ENCODE measurements around the gene RACGAP1. TPM values are rescaled to one million over a fixed set of nuclear protein-coding genes. Genes with fewer than 3 reads are reported as not detected.
A peak's percentile ranks its signal among the peaks of the same experiment; 100 is the strongest.

The RACGAP1 gene
- total RNA-seq, 4 donors from 2014 or later, result 10.5 to 23.7 (median 13.1) TPM

DNA sequence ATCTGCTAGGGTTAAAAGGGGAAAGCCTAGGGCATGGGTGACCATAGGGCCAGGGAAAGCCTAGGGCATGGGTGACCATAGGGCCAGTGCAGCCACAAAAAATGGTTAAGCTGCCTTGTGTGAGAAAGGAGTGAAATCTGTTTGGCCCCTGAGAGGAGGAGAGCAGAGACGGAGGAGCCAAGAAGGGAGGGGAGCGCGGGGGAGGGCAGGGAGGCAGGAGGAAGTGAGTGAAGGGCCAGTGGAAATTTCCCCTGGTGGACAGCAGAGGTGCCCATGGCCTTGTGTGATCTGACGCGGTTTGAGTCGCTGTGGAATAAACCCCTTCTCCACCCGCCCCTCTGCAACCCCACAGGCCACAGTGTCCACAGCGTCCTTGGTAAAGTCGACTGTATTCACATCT lies 53.2 kb downstream of the RACGAP1 start:
- Histone ChIP-seq H3K4me1 (peaks cover 0 to 28% (median 15%) of the 10 kb centered on the region in 3 donors), H3K9me3 (no peaks in the 10 kb centered on the region), H3K4me3 (no peak overlapping the region), H3K27me3 (peaks cover 37% of the 10 kb centered on the region), H3K27ac (no peak overlapping the region), H3K36me3 (no peaks in the 10 kb centered on the region)
- no peak for ATAC-seq
- WGBS, 2 donors (ENCODE audit: low coverage in 1 of 2), result 79 to 81% methylated on average over 7 to 9 of the region's 9 CpGs
- TF ChIP-seq POLR2A (IDR thresholded peaks at IDR 0.05) (no peak), EP300 (IDR thresholded peaks at IDR 0.05) (no peak), POLR2AphosphoS5 (IDR thresholded peaks at IDR 0.05) (no peak)
- TF ChIP-seq, protein P1, sequence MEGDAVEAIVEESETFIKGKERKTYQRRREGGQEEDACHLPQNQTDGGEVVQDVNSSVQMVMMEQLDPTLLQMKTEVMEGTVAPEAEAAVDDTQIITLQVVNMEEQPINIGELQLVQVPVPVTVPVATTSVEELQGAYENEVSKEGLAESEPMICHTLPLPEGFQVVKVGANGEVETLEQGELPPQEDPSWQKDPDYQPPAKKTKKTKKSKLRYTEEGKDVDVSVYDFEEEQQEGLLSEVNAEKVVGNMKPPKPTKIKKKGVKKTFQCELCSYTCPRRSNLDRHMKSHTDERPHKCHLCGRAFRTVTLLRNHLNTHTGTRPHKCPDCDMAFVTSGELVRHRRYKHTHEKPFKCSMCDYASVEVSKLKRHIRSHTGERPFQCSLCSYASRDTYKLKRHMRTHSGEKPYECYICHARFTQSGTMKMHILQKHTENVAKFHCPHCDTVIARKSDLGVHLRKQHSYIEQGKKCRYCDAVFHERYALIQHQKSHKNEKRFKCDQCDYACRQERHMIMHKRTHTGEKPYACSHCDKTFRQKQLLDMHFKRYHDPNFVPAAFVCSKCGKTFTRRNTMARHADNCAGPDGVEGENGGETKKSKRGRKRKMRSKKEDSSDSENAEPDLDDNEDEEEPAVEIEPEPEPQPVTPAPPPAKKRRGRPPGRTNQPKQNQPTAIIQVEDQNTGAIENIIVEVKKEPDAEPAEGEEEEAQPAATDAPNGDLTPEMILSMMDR (IDR thresholded peaks at IDR 0.05), result no peak

DNA sequence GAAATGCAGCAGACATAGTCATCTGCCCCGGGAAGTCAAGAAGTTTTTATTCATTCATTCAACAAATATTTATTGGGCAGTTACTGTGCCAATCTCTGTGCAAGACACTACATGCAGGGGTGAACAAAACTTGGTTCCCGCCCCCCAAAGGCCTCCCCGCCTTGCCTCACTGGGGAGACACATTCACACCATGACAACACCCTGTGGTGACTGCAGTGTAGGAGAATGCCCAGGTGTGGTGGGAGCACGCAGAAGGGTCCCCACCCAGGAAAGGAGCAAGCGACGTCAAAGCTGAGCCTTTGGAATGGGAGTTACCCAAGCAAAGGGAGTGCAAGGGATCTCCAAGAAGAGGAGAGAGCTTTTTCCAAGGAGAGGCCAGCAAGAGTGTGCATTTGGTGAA lies 54.2 kb downstream of the RACGAP1 start:
- peaks cover 0 to 33% (median 16%) of the 10 kb centered on the region in 3 donors for H3K4me1 ChIP-seq
- no peak for TF ChIP-seq EP300 (IDR thresholded peaks at IDR 0.05)
- no peak for TF ChIP-seq POLR2A (IDR thresholded peaks at IDR 0.05)
- no peak for TF ChIP-seq POLR2AphosphoS5 (IDR thresholded peaks at IDR 0.05)
- TF ChIP-seq, protein P1 (IDR thresholded peaks at IDR 0.05), result no peak
- WGBS, 2 donors (ENCODE audit: low coverage in 1 of 2), result 100% methylated on average over 1 of the region's 6 CpGs; no CpG with 5 or more reads in 1 of the 2 donors

DNA sequence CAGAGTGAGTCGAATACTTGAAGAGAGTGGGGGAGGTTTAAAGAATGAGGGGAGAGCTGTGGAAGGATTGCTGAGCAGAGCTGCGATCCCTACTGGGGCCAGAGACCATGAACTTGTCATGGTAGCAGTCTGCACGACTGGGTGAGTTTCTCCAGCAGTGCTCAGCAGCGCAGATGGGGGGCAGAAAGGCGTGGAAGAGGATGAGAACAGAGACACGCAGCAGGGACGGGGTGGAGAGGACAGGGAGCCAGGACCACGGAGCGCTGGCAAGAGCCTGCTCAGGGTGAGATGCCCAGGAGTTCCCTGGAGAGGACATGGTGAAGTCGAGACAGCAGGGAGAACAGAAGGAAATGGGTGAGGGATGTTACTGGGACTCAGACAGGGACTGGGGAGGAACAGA lies 54.6 kb downstream of the RACGAP1 start:
- H3K36me3 ChIP-seq, result no peaks in the 10 kb centered on the region
- H3K9me3 ChIP-seq, result no peaks in the 10 kb centered on the region
- H3K27ac ChIP-seq, result peak overlapping the region in 1 of 4 donors; percentile 33
- no peak for ATAC-seq
- TF ChIP-seq POLR2A (IDR thresholded peaks at IDR 0.05) (no peak), EP300 (IDR thresholded peaks at IDR 0.05) (no peak), POLR2AphosphoS5 (IDR thresholded peaks at IDR 0.05) (no peak)
- TF ChIP-seq, protein P1 (IDR thresholded peaks at IDR 0.05), result no peak
- no peak overlapping the region for H3K4me3 ChIP-seq
- H3K4me1 ChIP-seq, result peaks cover 0 to 31% (median 16%) of the 10 kb centered on the region in 3 donors
- H3K27me3 ChIP-seq, result peaks cover 37% of the 10 kb centered on the region
- 63 to 69% methylated on average over 4 to 10 of the region's 10 CpGs for WGBS, 2 donors (ENCODE audit: low coverage in 1 of 2)

More for the DNA sequence above, 54.2 kb downstream of the RACGAP1 start:
- H3K9me3 ChIP-seq, result no peaks in the 10 kb centered on the region
- H3K36me3 ChIP-seq, result no peaks in the 10 kb centered on the region
- H3K27me3 ChIP-seq, result peaks cover 37% of the 10 kb centered on the region
- no peak for ATAC-seq
- H3K27ac ChIP-seq, result no peak overlapping the region
- no peak overlapping the region for H3K4me3 ChIP-seq

DNA sequence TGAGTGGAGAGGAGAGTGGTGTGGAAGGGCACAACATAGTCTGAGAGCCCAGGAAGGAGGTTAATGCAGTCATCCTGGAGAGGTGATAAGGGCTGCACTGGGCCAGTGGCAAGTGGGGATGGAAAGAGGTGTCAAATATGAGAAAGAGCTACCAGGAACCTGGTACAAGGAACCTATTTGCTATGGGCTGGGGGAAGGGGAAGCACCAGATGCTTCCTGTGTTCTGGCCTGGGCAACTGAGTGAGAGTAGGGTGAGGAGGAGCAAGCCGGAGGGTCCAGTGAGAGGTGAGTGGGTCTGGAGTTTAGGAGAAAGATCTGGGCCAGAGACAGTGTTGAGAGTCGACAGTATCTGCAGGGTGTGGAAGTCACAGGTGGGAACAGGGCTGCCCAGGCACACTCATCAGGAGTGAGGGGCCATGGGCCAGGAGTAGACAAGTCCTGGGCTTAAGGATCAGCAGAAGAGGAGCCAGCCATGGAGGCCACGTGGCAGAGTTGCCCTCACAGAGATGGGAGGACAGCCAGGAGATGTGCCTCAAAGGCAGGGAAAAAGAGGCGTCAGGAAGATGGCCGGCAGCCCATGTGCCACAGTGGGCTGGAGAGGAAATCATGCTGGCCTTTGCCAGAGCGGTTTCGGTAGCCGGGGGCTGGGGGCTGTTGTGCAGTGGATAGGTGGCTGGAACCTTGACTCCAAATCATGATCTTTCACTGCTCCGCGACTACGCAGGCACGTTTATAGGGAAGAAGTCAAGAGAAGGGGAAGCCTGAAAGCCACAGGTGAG lies 55.5 kb downstream of the RACGAP1 start:
- Histone ChIP-seq H3K27ac (peak overlapping the region in 1 of 4 donors; percentile 33), H3K4me1 (peaks cover 0 to 23% (median 14%) of the 10 kb centered on the region in 3 donors), H3K9me3 (no peaks in the 10 kb centered on the region), H3K27me3 (peaks cover 30% of the 10 kb centered on the region), H3K4me3 (no peak overlapping the region), H3K36me3 (no peaks in the 10 kb centered on the region)
- no peak for ATAC-seq
- no peak for TF ChIP-seq POLR2AphosphoS5 (IDR thresholded peaks at IDR 0.05)
- no peak for TF ChIP-seq POLR2A (IDR thresholded peaks at IDR 0.05)
- TF ChIP-seq, protein P1 (IDR thresholded peaks at IDR 0.05), result no peak
- TF ChIP-seq EP300 (IDR thresholded peaks at IDR 0.05), result no peak
- 73 to 81% methylated on average over 10 to 12 of the region's 12 CpGs for WGBS, 2 donors (ENCODE audit: low coverage in 1 of 2)

DNA sequence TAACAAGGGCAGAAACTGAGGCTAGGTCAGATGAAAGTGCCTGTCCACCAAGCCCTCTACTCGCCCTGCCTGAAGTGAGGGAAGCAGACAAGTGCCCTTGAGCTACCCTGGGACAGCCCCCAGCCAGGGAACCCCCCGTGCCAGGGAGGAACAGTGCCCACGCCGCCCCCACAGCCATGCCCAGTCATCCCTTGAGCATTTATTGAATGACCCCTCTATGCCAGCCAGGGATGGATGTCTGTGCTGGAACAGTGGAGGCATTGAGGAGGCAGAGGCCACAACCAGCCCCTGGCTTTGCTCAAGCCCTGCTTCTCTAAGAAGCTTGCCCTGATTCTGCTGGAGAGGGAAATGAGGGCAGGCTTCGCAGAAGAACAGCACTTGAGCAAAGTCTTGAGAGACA lies 56.3 kb downstream of the RACGAP1 start:
- ATAC-seq, result no peak
- peaks cover 30% of the 10 kb centered on the region for H3K27me3 ChIP-seq
- H3K27ac ChIP-seq, result peak overlapping the region in 1 of 4 donors; percentile 33
- H3K4me3 ChIP-seq, result no peak overlapping the region
- H3K9me3 ChIP-seq, result no peaks in the 10 kb centered on the region
- peaks cover 0 to 15% (median 8%) of the 10 kb centered on the region in 3 donors for H3K4me1 ChIP-seq
- no peak for TF ChIP-seq POLR2A (IDR thresholded peaks at IDR 0.05)
- TF ChIP-seq POLR2AphosphoS5 (IDR thresholded peaks at IDR 0.05), result no peak
- TF ChIP-seq EP300 (IDR thresholded peaks at IDR 0.05), result no peak
- TF ChIP-seq, protein P1 (IDR thresholded peaks at IDR 0.05), result no peak
- no peaks in the 10 kb centered on the region for H3K36me3 ChIP-seq
- 70 to 86% methylated on average over 1 to 5 of the region's 5 CpGs for WGBS, 2 donors (ENCODE audit: low coverage in 1 of 2)

Data from gastroesophageal sphincter (tissue), 4 donors.